IMR-90 (cell line): Measurements from ENCODE around the gene GALM. TPM values are rescaled to one million over a fixed set of nuclear protein-coding genes. Genes with fewer than 3 reads are reported as not detected.

ENCODE experiments used
- ATAC-seq: fragments of 200-7000 bp; cut with Tn5 transposase; 2 replicates; pipeline ENCODE4 v1.9.1; 2020; ENCODE audit warnings: low read depth, mild to moderate bottlenecking, moderate library complexity
- BruUV-seq: library from RNA; stranded (reverse); fragments of 400-500 nt; replicated peaks from 2 replicates; lab custom pipeline; 2021; lab: Mats Ljungman, UMichigan
- CTCF ChIA-PET: fragments of 300-600 bp; formaldehyde crosslinking; extraction: SDS; loops from one replicate; lab custom pipeline; 2021; ENCODE audit warnings: antibody characterized with exemption; lab: Yijun Ruan, JAX
- POLR2A ChIA-PET: fragments of 300-600 bp; sonication (Branson Sonifier 250); formaldehyde crosslinking; loops from one replicate; lab custom pipeline; 2022; ENCODE audit warnings: antibody characterized with exemption; ENCODE audit not compliant: unreplicated experiment; lab: Charles Lee
- DNase-seq: peaks from one replicate; pipeline ENCODE4 v3.0.0; 2013
- H2AFZ ChIP-seq: replicated peaks from 2 replicates; pipeline ENCODE3; 2013; ENCODE audit warnings: low read length, mild to moderate bottlenecking; ENCODE audit not compliant: poor library complexity
- H2AK5ac ChIP-seq: 2 replicates; pipeline ENCODE4 v1.6.1; 2013; ENCODE audit warnings: low read depth, low read length, inconsistent platforms
- H2AK9ac ChIP-seq: replicated peaks from 2 replicates; pipeline ENCODE3; 2013; ENCODE audit warnings: mild to moderate bottlenecking, low read depth, low read length, moderate library complexity; ENCODE audit not compliant: poor library complexity
- H2BK120ac ChIP-seq: 2 replicates; pipeline ENCODE4 v1.6.1; 2013; ENCODE audit warnings: low read depth, low read length, inconsistent platforms
- H2BK15ac ChIP-seq: 3 replicates; pipeline ENCODE4 v1.6.1; 2013; ENCODE audit warnings: low read depth, low read length, inconsistent platforms
- H2BK20ac ChIP-seq: 2 replicates; pipeline ENCODE4 v1.6.1; 2013; ENCODE audit warnings: low read depth, mild to moderate bottlenecking, inconsistent platforms, low read length, moderate library complexity
- H2BK5ac ChIP-seq: 2 replicates; pipeline ENCODE4 v1.6.1; 2013; ENCODE audit warnings: mild to moderate bottlenecking, low read depth, low read length, inconsistent platforms; ENCODE audit not compliant: poor library complexity, severe bottlenecking
- H3K14ac ChIP-seq: replicated peaks from 2 replicates; pipeline ENCODE4 v1.6.1; 2013; ENCODE audit warnings: low read depth, low read length, inconsistent platforms
- H3K18ac ChIP-seq: 2 replicates; pipeline ENCODE4 v1.6.1; 2013; ENCODE audit warnings: low read depth, low read length, control low read depth
- H3K23ac ChIP-seq: 2 replicates; pipeline ENCODE4 v1.6.1; 2013; ENCODE audit warnings: low read depth, low read length, inconsistent platforms
- H3K27ac ChIP-seq: 2 replicates; pipeline ENCODE4 v1.5.1; 2013; ENCODE audit warnings: mild to moderate bottlenecking, control low read depth, low read length; ENCODE audit not compliant: insufficient read depth
- H3K27me3 ChIP-seq: 2 replicates; pipeline ENCODE4 v1.6.1; 2013; ENCODE audit warnings: low read length; ENCODE audit not compliant: control insufficient read depth, insufficient read depth
- H3K36me3 ChIP-seq: 2 replicates; pipeline ENCODE4 v1.6.1; 2013; ENCODE audit warnings: low read length, mixed read lengths; ENCODE audit not compliant: control insufficient read depth, insufficient read depth
- H3K4ac ChIP-seq: 2 replicates; pipeline ENCODE4 v1.6.1; 2013; ENCODE audit warnings: low read depth, low read length, inconsistent platforms
- H3K4me1 ChIP-seq: 2 replicates; pipeline ENCODE4 v1.6.1; 2013; ENCODE audit warnings: low read length, mixed read lengths; ENCODE audit not compliant: control insufficient read depth, insufficient read depth
- H3K4me2 ChIP-seq: 2 replicates; pipeline ENCODE4 v1.6.1; 2013; ENCODE audit warnings: low read depth, mild to moderate bottlenecking, control low read depth, low read length, moderate library complexity
- H3K4me3 ChIP-seq: 2 replicates; pipeline ENCODE4 v1.5.1; 2013; ENCODE audit warnings: low read depth, mild to moderate bottlenecking, control low read depth, low read length, moderate library complexity; ENCODE audit not compliant: insufficient read depth
- H3K56ac ChIP-seq: 2 replicates; pipeline ENCODE4 v1.6.1; 2013; ENCODE audit warnings: low read length, inconsistent platforms; ENCODE audit not compliant: insufficient read depth; ENCODE audit errors: extremely low read depth
- H3K79me1 ChIP-seq, 2 experiments: 2 replicates each; pipeline ENCODE4 v1.6.1; 2013; ENCODE audit warnings: low read length in 2 of 2, inconsistent platforms in 1 of 2, low read depth in 1 of 2
- H3K9ac ChIP-seq: 2 replicates; pipeline ENCODE4 v1.6.1; 2013; ENCODE audit warnings: low read depth, low read length, control low read depth
- H3K9me1 ChIP-seq: 2 replicates; pipeline ENCODE4 v1.6.1; 2013; ENCODE audit warnings: low read length, inconsistent platforms; ENCODE audit not compliant: insufficient read depth
- H3K9me3 ChIP-seq: 2 replicates; pipeline ENCODE4 v1.6.1; 2013; ENCODE audit warnings: low read length; ENCODE audit not compliant: control insufficient read depth, insufficient read depth
- H4K20me1 ChIP-seq: 2 replicates; pipeline ENCODE4 v1.6.1; 2013; ENCODE audit warnings: low read length, inconsistent platforms; ENCODE audit not compliant: insufficient read depth
- H4K5ac ChIP-seq: 2 replicates; pipeline ENCODE4 v1.6.1; 2013; ENCODE audit warnings: mild to moderate bottlenecking, low read depth, low read length, control low read depth
- H4K8ac ChIP-seq, 2 experiments: 2 replicates each; pipeline ENCODE4 v1.6.1; 2013; ENCODE audit warnings: low read depth in 2 of 2, low read length in 2 of 2, control low read depth in 1 of 2, inconsistent platforms in 1 of 2
- H4K91ac ChIP-seq: 2 replicates; pipeline ENCODE4 v1.6.1; 2013; ENCODE audit warnings: low read depth, low read length, inconsistent platforms; ENCODE audit not compliant: insufficient read depth
- BHLHE40 ChIP-seq: fragments of 150-350 bp; IDR thresholded peaks from 2 replicates; pipeline ENCODE4 v1.6.1; 2016; ENCODE audit warnings: mild to moderate bottlenecking, low read depth, low read length
- CEBPB ChIP-seq: IDR thresholded peaks from 2 replicates; pipeline ENCODE4 v1.6.1; 2012; ENCODE audit warnings: low read depth, low read length, improper control_type of control experiment
- FOS ChIP-seq: fragments of 150-350 bp; IDR thresholded peaks from 2 replicates; pipeline ENCODE4 v1.6.1; 2016; ENCODE audit warnings: low read depth, low read length
- MAFK ChIP-seq: IDR thresholded peaks from 2 replicates; pipeline ENCODE4 v1.6.1; 2012; ENCODE audit warnings: low read depth, low read length, improper control_type of control experiment
- MAZ ChIP-seq: IDR thresholded peaks from 2 replicates; pipeline ENCODE4 v1.6.1; 2012; ENCODE audit warnings: low read depth, mild to moderate bottlenecking, low read length, improper control_type of control experiment, moderate library complexity, borderline replicate concordance
- MXI1 ChIP-seq: IDR thresholded peaks from 2 replicates; pipeline ENCODE4 v1.6.1; 2012; ENCODE audit warnings: low read depth, mild to moderate bottlenecking, low read length, moderate library complexity, borderline replicate concordance
- NFE2L2 ChIP-seq: fragments of 150-350 bp; IDR thresholded peaks from 2 replicates; pipeline ENCODE4 v1.6.1; 2016; ENCODE audit warnings: low read depth, mild to moderate bottlenecking, low read length
- RAD21 ChIP-seq: IDR thresholded peaks from 2 replicates; pipeline ENCODE4 v1.6.1; 2012; ENCODE audit warnings: low read length, improper control_type of control experiment
- RCOR1 ChIP-seq: IDR thresholded peaks from 2 replicates; pipeline ENCODE4 v1.6.1; 2012; ENCODE audit warnings: mild to moderate bottlenecking, low read length, improper control_type of control experiment; ENCODE audit not compliant: insufficient replicate concordance
- RFX5 ChIP-seq: IDR thresholded peaks from 2 replicates; pipeline ENCODE4 v1.8.0; 2012; ENCODE audit warnings: low read depth, mild to moderate bottlenecking, low read length, moderate library complexity
- SMC3 ChIP-seq: fragments of 150-350 bp; IDR thresholded peaks from 2 replicates; pipeline ENCODE4 v1.6.1; 2016; ENCODE audit warnings: low read depth, mild to moderate bottlenecking, antibody characterized with exemption, low read length, moderate library complexity
- WGBS, 2 experiments: methylation state at CpG; one replicate each; pipeline versions ENCODE4 v1.1.5 to v1.1.7; 2013; ENCODE audit warnings: missing lambda C conversion rate in 2 of 2; ENCODE audit not compliant: insufficient read length in 1 of 2; ENCODE audit errors: extremely low coverage in 2 of 2; 5-methylcytosine and 5-hydroxymethylcytosine counted together
- dilution Hi-C: fragments of 300-500 bp; cut with HindIII; formaldehyde crosslinking; loops from one replicate; pipeline ENCODE4 v1.14.3; 2018; ENCODE audit warnings: low sequenced_read_pairs; ENCODE audit not compliant: unreplicated experiment
- in situ Hi-C: fragments of 300-500 bp; cut with MboI; formaldehyde crosslinking; loops from 3 replicates; pipeline ENCODE4 v1.14.3; 2019; ENCODE audit warnings: low sequenced_read_pairs, inconsistent platforms, mixed read lengths
- intact Hi-C: fragments of 100-400 bp; cut with micrococcal nuclease; formaldehyde crosslinking; loops from 2 replicates; pipeline ENCODE4 v1.10.0; 2022
- polyA plus RNA-seq, 3 experiments: library from polyadenylated mRNA; depleted of rRNA; stranded (reverse); fragments of >200 nt; gene quantifications; 2 replicates each; pipeline ENCODE4 v1.2.3, GENCODE V29; 2012; ENCODE audit warnings: low replicate concordance in 1 of 3
- total RNA-seq: library from RNA; depleted of rRNA; stranded (reverse); fragments of >200 nt; gene quantifications from 2 replicates; pipeline ENCODE4 v1.2.3, GENCODE V29; 2012
- TF ChIP-seq, protein P1 (sequence below): fragments of 150-350 bp; IDR thresholded peaks from 2 replicates; pipeline ENCODE4 v1.6.1; 2017; ENCODE audit warnings: mild to moderate bottlenecking, antibody characterized with exemption, low read length, low read depth
- TF ChIP-seq, protein P2 (sequence below): fragments of 150-350 bp; IDR thresholded peaks from 2 replicates; pipeline ENCODE4 v1.6.1; 2016; ENCODE audit warnings: low read depth, mild to moderate bottlenecking, low read length, moderate library complexity, borderline replicate concordance
- TF ChIP-seq, protein P3 (sequence below): conservative IDR thresholded peaks from 2 replicates; pipeline ENCODE4 v1.5.1; 2012; ENCODE audit warnings: mild to moderate bottlenecking, low read depth, low read length, improper control_type of control experiment

Gene GALM
- total and polyA plus RNA-seq, 2 of the 4 experiments (the other 2 are of a cell fraction), result 12.1 to 24.2 TPM

DNA sequence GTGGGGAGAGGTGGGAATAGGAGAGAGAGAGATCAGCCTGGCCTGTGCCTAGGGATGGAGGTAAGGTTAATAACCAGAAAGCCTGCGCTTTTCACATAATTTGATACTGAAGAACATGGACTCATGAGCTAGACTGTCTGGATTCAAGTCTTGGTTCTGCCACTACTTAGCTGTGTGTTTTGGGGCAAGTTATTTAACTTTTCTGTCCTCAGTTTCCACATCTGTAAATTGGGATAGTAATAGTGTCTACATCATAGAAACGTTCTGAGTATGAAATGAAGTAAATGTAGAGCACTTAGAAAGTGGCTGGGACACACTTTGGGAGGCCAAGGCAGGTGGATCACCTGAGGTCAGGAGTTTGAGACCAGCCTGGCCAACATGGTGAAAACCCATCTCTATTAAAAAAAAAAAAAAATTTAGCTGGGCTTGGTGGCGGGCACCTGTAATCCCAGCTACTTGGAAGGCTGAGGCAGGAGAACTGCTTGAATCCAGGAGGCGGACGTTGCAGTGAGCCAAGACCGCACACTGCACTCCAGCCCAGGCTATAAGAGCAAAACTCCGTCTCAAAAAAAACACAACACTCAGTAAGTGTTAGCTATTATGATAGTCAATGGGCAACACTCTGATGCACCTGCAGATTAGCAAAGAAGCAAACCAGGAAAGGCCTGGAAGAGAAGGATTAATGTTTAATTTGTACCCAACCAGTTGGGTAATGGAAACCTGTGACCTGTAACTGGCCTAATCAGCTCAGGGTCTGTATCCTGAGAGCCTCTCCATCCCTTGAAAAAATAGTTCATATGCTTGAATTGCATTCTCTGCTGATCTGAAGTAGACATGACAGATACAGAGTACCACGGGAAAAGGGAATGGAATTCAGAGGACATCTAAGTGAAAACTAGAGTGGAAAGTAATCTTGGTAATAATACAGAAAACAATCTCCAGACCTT lies 6.8 kb downstream of the GALM start:
- H4K91ac ChIP-seq, result no peak overlapping the region
- in situ Hi-C loops (no loop called here), dilution Hi-C loops (no loop called here), intact Hi-C loops (no loop called here)
- DNase-seq, result no peak
- H2BK20ac ChIP-seq, result no peak overlapping the region
- H3K79me1 ChIP-seq, result peaks cover 3 to 6% of the 10 kb centered on the region in 2 experiments; a peak in 1 of 4 replicates
- H3K9me1 ChIP-seq, result peaks cover 6% of the 10 kb centered on the region; the same call in 1 of the 2 replicates
- no peak overlapping the region for H3K23ac ChIP-seq
- H2AFZ ChIP-seq, result no peak overlapping the region
- H3K14ac ChIP-seq, result no peak overlapping the region
- H3K18ac ChIP-seq, result no peak overlapping the region
- no peaks in the 10 kb centered on the region for H3K9me3 ChIP-seq
- no peak for ATAC-seq
- no peak overlapping the region for H3K4me3 ChIP-seq
- peaks cover 14% of the 10 kb centered on the region for H3K36me3 ChIP-seq
- no peak overlapping the region for H3K9ac ChIP-seq
- no peak overlapping the region for H3K4me2 ChIP-seq
- no peak overlapping the region for H3K56ac ChIP-seq
- H4K5ac ChIP-seq, result no peak overlapping the region
- H2AK9ac ChIP-seq, result no peak overlapping the region
- no peak overlapping the region for H2BK5ac ChIP-seq
- WGBS, 2 experiments, result 88% methylated on average over 1 of the region's 8 CpGs; no CpG with 5 or more reads in 1 of the 2 experiments
- no peaks in the 10 kb centered on the region for H3K4me1 ChIP-seq
- CTCF ChIA-PET, result no interaction called here
- POLR2A ChIA-PET, result no interaction called here
- no peak overlapping the region for H2AK5ac ChIP-seq
- H4K20me1 ChIP-seq, result no peaks in the 10 kb centered on the region
- no peak overlapping the region for H3K27ac ChIP-seq
- no peak overlapping the region for H2BK15ac ChIP-seq
- no peak overlapping the region for H4K8ac ChIP-seq
- no TSS peak for BruUV-seq
- no peaks in the 10 kb centered on the region for H3K27me3 ChIP-seq
- no peak overlapping the region for H3K4ac ChIP-seq
- no peak overlapping the region for H2BK120ac ChIP-seq
- TF ChIP-seq RFX5 (no peak), FOS (no peak), NFE2L2 (no peak), RAD21 (no peak), CEBPB (no peak), RCOR1 (no peak), MXI1 (no peak), MAFK (no peak), BHLHE40 (no peak), SMC3 (no peak), MAZ (no peak)
- TF ChIP-seq, protein P1, sequence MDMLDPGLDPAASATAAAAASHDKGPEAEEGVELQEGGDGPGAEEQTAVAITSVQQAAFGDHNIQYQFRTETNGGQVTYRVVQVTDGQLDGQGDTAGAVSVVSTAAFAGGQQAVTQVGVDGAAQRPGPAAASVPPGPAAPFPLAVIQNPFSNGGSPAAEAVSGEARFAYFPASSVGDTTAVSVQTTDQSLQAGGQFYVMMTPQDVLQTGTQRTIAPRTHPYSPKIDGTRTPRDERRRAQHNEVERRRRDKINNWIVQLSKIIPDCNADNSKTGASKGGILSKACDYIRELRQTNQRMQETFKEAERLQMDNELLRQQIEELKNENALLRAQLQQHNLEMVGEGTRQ, result no peak
- TF ChIP-seq, protein P2, sequence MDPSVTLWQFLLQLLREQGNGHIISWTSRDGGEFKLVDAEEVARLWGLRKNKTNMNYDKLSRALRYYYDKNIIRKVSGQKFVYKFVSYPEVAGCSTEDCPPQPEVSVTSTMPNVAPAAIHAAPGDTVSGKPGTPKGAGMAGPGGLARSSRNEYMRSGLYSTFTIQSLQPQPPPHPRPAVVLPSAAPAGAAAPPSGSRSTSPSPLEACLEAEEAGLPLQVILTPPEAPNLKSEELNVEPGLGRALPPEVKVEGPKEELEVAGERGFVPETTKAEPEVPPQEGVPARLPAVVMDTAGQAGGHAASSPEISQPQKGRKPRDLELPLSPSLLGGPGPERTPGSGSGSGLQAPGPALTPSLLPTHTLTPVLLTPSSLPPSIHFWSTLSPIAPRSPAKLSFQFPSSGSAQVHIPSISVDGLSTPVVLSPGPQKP, result no peak
- TF ChIP-seq, protein P3, sequence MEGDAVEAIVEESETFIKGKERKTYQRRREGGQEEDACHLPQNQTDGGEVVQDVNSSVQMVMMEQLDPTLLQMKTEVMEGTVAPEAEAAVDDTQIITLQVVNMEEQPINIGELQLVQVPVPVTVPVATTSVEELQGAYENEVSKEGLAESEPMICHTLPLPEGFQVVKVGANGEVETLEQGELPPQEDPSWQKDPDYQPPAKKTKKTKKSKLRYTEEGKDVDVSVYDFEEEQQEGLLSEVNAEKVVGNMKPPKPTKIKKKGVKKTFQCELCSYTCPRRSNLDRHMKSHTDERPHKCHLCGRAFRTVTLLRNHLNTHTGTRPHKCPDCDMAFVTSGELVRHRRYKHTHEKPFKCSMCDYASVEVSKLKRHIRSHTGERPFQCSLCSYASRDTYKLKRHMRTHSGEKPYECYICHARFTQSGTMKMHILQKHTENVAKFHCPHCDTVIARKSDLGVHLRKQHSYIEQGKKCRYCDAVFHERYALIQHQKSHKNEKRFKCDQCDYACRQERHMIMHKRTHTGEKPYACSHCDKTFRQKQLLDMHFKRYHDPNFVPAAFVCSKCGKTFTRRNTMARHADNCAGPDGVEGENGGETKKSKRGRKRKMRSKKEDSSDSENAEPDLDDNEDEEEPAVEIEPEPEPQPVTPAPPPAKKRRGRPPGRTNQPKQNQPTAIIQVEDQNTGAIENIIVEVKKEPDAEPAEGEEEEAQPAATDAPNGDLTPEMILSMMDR, result no peak
